ENCODE results near the gene MPC2.
"Not testable (repeated sequence)": the region's sequence is repeated elsewhere in the genome, so short reads cannot be mapped to it uniquely, and the experiment has no call there.

Gene MPC2

GRCh38 chr1:167934426-167935215 lies 2.3 kb downstream of the MPC2 start:
- DNase-seq (ENCODE audit: low read depth): no peak

DNA sequence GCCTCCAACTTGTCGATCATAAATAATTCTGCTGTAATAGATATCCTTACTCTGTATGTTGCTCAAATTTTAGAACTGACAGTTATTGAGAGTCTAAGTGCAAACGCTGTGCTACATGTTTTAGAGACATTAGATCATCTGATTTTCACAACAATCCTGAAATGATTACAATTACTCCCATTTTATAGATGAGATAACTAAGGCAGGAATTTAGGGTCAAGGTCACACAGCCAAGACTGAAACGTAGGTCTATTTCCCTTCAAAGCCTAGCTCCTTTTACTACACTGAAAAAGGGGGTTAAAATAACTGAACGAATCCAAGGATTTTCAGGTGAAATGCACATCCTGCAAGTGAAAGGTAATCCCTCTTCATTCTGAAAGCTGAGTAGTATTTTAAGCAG lies 3.1 kb downstream of the MPC2 start:
- DNase-seq (ENCODE audit: low read depth): no peak

DNA sequence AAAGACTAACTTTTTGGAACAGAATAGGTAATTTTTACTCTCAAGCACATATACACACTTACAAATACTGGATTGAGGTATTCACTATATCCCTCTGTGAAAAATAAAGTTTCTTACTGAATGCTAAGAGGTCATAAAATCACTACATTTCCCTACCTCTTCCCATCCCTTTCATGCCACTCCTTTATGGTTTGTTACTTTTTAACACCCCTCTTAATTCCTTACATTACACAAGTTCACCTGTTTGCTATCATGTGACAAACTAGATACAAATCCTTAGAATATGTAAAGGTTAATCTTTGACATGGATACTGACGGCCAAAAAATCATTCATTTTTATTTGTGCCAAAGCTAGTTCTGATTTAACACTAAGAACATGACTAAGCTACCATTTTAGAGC lies 7.1 kb downstream of the MPC2 start:
- DNase-seq (ENCODE audit: low read depth): no peak

GRCh38 chr1:167928919-167929318 lies 8.0 kb downstream of the MPC2 start:
- not testable (repeated sequence) for DNase-seq (ENCODE audit: low read depth)

GRCh38 chr1:167928457-167928852 lies 8.4 kb downstream of the MPC2 start:
- no peak for DNase-seq (ENCODE audit: low read depth)

DNA sequence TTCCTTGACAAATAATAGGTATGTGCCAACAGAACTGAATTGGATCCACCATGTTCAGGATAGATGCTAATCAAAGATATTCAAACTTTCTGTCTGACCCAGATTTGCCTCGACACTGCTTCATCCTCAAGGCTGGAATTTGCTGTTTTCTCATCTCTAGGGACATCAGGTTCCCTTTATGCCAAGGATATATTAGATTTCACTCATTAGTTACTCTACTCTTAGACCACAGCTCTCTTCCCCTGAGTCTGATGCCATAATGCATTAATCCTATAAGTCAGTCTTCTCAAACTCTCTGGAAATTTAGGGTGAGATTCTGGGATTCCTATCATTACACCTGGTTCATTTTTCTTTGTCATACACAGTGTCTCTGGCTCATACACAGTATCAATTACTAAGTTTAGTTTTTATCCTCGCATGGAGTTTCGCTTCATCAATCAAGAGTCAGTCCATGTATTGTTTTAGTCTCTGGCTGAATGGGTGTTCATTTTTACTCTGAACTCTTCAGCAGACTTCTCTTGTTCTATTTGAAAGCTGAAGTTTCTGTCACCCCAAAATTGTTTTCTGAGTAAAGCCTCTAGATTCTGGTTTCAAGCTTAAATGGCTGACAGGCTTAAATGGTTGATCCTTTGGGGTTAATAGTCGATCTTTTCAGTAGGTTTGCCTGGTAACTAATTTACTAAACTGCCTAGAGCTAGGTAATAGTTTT lies 9.7 kb downstream of the MPC2 start:
- DNase-seq (ENCODE audit: low read depth): no peak

- DNase-seq (ENCODE audit: low read depth): no peak
These were observed 10.3 kb downstream of the MPC2 start for GRCh38 chr1:167926486-167926997.

DNA sequence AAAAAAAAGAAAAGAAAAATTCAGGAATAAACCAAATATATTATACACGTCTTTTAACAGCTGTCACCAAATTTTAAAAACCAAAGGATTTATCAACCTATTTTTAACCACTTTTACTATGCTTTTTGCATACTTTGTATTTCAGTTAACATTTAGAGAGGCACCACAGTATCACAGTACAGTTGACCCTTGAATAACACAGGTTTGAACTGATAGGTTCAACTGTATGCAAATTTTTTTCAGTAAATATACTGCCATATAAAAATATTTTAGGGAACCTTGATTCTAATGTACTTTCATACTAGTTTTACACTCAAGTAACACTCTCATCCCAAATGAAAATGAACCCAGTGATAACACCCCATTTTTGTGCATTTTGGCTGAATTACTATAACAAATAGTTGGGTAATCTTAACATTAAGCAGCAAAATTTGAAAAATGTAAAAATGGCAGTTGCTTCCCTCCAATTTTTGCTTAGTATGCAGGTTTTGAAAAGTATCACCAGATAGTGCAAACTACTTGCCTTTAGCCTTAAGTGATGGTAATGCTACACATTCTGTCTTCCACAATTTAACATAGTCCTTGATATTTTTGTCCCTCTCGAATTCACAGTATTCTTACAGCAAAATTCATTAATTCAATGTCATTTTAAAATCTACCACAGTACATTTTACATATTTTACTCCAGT lies 12.2 kb downstream of the MPC2 start:
- DNase-seq (ENCODE audit: low read depth): no peak

GRCh38 chr1:167924102-167924501 lies 12.8 kb downstream of the MPC2 start:
- no peak for DNase-seq (ENCODE audit: low read depth)

GRCh38 chr1:167923324-167924056 lies 13.4 kb downstream of the MPC2 start:
- no peak for DNase-seq (ENCODE audit: low read depth)

GRCh38 chr1:167922611-167923074 lies 14.2 kb downstream of the MPC2 start:
- no peak for DNase-seq (ENCODE audit: low read depth)

- DNase-seq (ENCODE audit: low read depth): no peak
These were observed 14.8 kb downstream of the MPC2 start for GRCh38 chr1:167922023-167922422.

- DNase-seq (ENCODE audit: low read depth): no peak
These were observed 19.9 kb downstream of the MPC2 start for GRCh38 chr1:167916766-167917511.

- no peak for DNase-seq (ENCODE audit: low read depth)
These were observed 21.3 kb downstream of the MPC2 start for GRCh38 chr1:167915569-167915968.

DNA sequence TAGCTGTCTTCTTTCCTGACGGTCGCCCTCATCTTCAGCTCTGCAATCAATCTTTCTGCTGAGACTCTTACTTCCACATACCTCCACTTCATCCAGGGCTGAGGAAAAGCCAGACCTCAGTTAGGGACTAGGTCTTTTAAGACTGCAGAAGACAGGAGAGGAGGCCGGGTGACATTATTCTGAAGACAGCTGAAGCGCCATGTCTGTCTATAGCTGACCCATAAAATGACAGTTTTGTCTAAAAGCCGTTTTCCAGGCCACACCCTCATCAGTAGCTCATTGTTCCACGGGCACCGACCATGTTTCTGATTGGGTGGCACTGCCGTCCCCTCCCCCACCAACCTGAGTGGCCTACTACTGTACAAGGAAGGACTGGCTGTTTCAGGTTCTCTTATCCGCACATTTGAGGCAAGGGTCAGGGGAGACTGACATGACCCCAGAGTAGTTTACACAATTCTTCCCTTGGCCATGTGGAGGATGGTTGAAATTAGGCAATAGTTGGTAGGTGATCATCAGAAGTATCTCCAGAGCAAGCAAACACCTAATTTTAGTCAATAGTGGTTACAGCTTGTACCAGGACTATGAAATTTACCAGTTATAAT lies 22.9 kb downstream of the MPC2 start, which contains the start of gene ADCY10:
Gene ADCY10 (minus strand): TSS at position 240 of the 602 bp plus-strand sequence. CDS start 8,994 bp downstream, outside the sequence.
- no peak for DNase-seq (ENCODE audit: low read depth)

DNA sequence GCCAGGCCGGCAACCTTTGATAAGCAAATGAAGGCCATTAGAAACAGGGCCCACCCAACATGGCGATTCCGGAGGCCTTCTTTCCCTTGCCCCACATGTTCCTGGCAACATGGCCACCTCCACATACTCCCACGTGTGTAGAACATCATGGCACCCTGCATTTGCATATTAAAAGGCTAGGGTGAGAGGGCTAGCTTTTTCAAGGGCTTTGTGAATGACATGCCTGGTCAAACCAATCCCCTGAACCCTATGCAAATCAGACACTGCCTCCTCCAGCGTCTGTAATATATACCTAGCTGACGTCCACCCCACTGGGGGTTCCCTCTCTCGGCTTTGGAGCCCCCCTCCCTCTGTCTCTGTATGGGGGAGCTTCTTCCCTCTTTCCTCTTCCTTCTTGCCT lies 24.6 kb downstream of the MPC2 start:
- DNase-seq (ENCODE audit: low read depth): no peak

- no peak for DNase-seq (ENCODE audit: low read depth)
These were observed 25.5 kb downstream of the MPC2 start for GRCh38 chr1:167911413-167911812.

GRCh38 chr1:167910530-167910929 lies 26.3 kb downstream of the MPC2 start:
- no peak for DNase-seq (ENCODE audit: low read depth)

- no peak for DNase-seq (ENCODE audit: low read depth)
These were observed 27.1 kb downstream of the MPC2 start for GRCh38 chr1:167909691-167910180.

- DNase-seq (ENCODE audit: low read depth): no peak
These were observed 31.2 kb downstream of the MPC2 start for GRCh38 chr1:167905671-167906070.
